Natural killer cell treated with Interleukin-12 subunit alpha and Interleukin-12 subunit beta and Interleukin-15 and Interleukin-18, amount 100 ng/mL, for 72 hours (primary cell): ENCODE data around the gene SLC13A4. TPM values are rescaled to one million over a fixed set of nuclear protein-coding genes. Genes with fewer than 3 reads are reported as not detected.

Experiments used
- ATAC-seq, 2 donors: fragments of 150-1000 bp; cut with Tn5 transposase in 1 of 2; sonication (Bioruptor Pico), chemical (Tn5 transposase) in 1 of 2; 2 replicates each; pipeline ENCODE4 v1.10.0; 2021
- DNase-seq: peaks from one replicate; pipeline ENCODE4 v3.0.0; 2022; ENCODE audit warnings: low spot score
- H3K27ac Mint-ChIP-seq, 2 donors: 1 replicate in 1 of 2; 2 replicates in 1 of 2; pipeline ENCODE4 v1.8.0; 2022; ENCODE audit warnings: mixed read lengths in 2 of 2, mild to moderate bottlenecking in 1 of 2, moderate library complexity in 1 of 2
- H3K27me3 Mint-ChIP-seq, 2 donors: 1 replicate in 1 of 2; 2 replicates in 1 of 2; pipeline ENCODE4 v1.8.0; 2022; ENCODE audit warnings: mixed read lengths in 2 of 2
- H3K36me3 Mint-ChIP-seq: one replicate; pipeline ENCODE4 v1.8.0; 2022; ENCODE audit warnings: mixed read lengths
- H3K4me1 Mint-ChIP-seq, 2 donors: 1 replicate in 1 of 2; 2 replicates in 1 of 2; pipeline ENCODE4 v1.8.0; 2022; ENCODE audit warnings: low read depth in 2 of 2, mixed read lengths in 2 of 2, mild to moderate bottlenecking in 1 of 2
- H3K4me3 Mint-ChIP-seq: one replicate; pipeline ENCODE4 v1.8.0; 2022; ENCODE audit warnings: mixed read lengths
- H3K9me3 Mint-ChIP-seq: 2 replicates; pipeline ENCODE4 v1.8.0; 2022; ENCODE audit warnings: mixed read lengths
- total RNA-seq, 2 donors: library from RNA; stranded (reverse); gene quantifications; one replicate each; pipeline ENCODE4 v1.2.3, GENCODE V29; 2022

The SLC13A4 gene
- total RNA-seq, 2 donors from 2014 or later, result not detected

DNA sequence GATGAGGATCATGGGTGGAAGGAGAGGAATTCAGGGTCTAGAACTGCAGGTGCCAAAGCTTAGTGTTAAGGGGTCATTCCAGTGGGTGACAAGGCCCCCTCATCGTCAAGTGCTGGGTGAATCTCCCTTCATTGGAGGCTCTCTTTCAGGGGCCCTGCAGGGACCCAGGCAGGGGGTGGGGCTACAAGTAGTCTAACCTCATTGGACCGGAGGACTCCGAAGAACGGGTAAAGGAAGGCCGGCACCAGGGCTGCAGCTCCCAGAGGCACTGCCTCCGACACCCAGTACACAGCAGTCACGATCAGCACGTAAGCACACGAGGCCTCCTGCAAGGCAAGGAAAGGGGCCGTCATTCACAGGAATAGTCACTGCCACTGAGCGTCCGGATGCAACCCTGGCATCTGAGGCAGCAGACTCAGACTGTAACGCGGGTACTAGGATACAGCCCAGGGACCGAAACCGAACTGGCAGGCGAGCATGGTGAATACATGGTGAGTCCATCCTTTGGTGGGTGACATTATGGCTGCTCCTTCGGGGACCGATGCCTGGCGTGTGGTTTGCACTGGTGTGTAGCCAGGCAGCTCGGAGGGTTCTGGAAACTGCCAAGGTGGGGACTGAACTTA is 6.7 kb downstream of the SLC13A4 start:
- DNase-seq, result no peak
- Mint-ChIP-seq H3K4me3 (no peak overlapping the region), H3K27me3 (peaks cover 17 to 36% of the 10 kb centered on the region in 2 donors)

GRCh38 chr7:135719688-135720087 is 8.3 kb downstream of the SLC13A4 start:
- ATAC-seq (no peak), DNase-seq (no peak)
- Mint-ChIP-seq H3K4me3 (no peak overlapping the region), H3K27ac (no peak overlapping the region), H3K27me3 (peaks cover 15 to 36% of the 10 kb centered on the region in 2 donors), H3K9me3 (no peaks in the 10 kb centered on the region), H3K36me3 (no peaks in the 10 kb centered on the region), H3K4me1 (no peaks in the 10 kb centered on the region)

More for the DNA sequence above, 6.7 kb downstream of the SLC13A4 start:
- H3K9me3 Mint-ChIP-seq, result no peaks in the 10 kb centered on the region
- H3K4me1 Mint-ChIP-seq, result no peaks in the 10 kb centered on the region
- no peak for ATAC-seq
- no peak overlapping the region for H3K27ac Mint-ChIP-seq
- H3K36me3 Mint-ChIP-seq, result no peaks in the 10 kb centered on the region

DNA sequence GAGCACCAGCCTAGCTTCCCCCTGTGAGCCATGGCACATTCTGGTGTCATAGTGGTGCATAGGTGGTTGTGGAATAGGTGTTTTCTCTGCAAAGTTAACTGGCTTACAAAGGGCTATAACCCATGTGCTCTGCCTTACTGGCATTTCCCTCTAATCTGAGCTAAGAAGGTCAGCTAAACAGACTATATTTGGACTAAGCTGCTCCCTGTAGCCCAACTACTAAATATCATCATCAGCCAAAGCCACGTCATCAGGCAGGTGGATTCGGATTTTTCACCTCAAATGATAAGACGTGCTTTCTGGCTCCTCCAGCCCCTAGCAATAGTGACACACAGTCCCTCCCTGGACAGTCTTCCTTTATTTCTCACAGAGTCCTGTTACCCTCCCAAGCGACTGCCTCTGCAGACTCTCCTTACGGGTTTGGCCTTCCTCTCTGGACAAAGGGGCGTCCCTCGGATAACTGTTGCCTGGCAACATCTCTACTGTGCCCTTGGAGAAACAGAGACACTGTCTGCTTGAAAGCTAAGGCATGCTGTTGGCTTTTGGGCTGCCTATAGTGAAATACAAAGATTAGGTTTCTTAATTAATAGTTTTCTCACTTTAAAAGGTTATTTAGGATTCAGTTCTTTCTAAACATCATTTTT is 9.1 kb downstream of the SLC13A4 start:
- no peak for DNase-seq
- no peaks in the 10 kb centered on the region for H3K4me1 Mint-ChIP-seq
- H3K27ac Mint-ChIP-seq, result no peak overlapping the region
- peaks cover 14 to 33% of the 10 kb centered on the region in 2 donors for H3K27me3 Mint-ChIP-seq
- no peaks in the 10 kb centered on the region for H3K36me3 Mint-ChIP-seq
- H3K9me3 Mint-ChIP-seq, result no peaks in the 10 kb centered on the region
- no peak for ATAC-seq
- no peak overlapping the region for H3K4me3 Mint-ChIP-seq

- no peaks in the 10 kb centered on the region for H3K36me3 Mint-ChIP-seq
- H3K9me3 Mint-ChIP-seq, result no peaks in the 10 kb centered on the region
- H3K4me3 Mint-ChIP-seq, result no peak overlapping the region
- no peak overlapping the region for H3K27ac Mint-ChIP-seq
- H3K27me3 Mint-ChIP-seq, result peaks cover 10 to 26% of the 10 kb centered on the region in 2 donors
- no peaks in the 10 kb centered on the region for H3K4me1 Mint-ChIP-seq
- ATAC-seq, result no peak
- no peak for DNase-seq
Observed at GRCh38 chr7:135718219-135718618, 9.8 kb downstream of the SLC13A4 start.

- Mint-ChIP-seq H3K36me3 (no peaks in the 10 kb centered on the region), H3K4me3 (no peak overlapping the region), H3K9me3 (no peaks in the 10 kb centered on the region)
Observed at GRCh38 chr7:135717693-135718092, 10.3 kb downstream of the SLC13A4 start.

GRCh38 chr7:135716677-135717238 is 11.2 kb downstream of the SLC13A4 start:
- Mint-ChIP-seq H3K27me3 (peaks cover 10 to 26% of the 10 kb centered on the region in 2 donors), H3K4me1 (no peaks in the 10 kb centered on the region), H3K4me3 (no peak overlapping the region), H3K27ac (no peak overlapping the region), H3K36me3 (no peaks in the 10 kb centered on the region), H3K9me3 (no peaks in the 10 kb centered on the region)
- DNase-seq, result no peak
- no peak for ATAC-seq

More at GRCh38 chr7:135717693-135718092, 10.3 kb downstream of the SLC13A4 start:
- Mint-ChIP-seq H3K27ac (no peak overlapping the region), H3K27me3 (peaks cover 10 to 26% of the 10 kb centered on the region in 2 donors), H3K4me1 (no peaks in the 10 kb centered on the region)
- DNase-seq, result no peak
- no peak for ATAC-seq

GRCh38 chr7:135715673-135716072 is 12.3 kb downstream of the SLC13A4 start:
- no peak for ATAC-seq
- DNase-seq, result no peak
- H3K27me3 Mint-ChIP-seq, result peaks cover 10 to 22% of the 10 kb centered on the region in 2 donors
- no peak overlapping the region for H3K27ac Mint-ChIP-seq
- H3K4me3 Mint-ChIP-seq, result no peak overlapping the region
- no peaks in the 10 kb centered on the region for H3K36me3 Mint-ChIP-seq
- no peaks in the 10 kb centered on the region for H3K9me3 Mint-ChIP-seq
- H3K4me1 Mint-ChIP-seq, result no peaks in the 10 kb centered on the region

- no peaks in the 10 kb centered on the region for H3K4me1 Mint-ChIP-seq
- no peaks in the 10 kb centered on the region for H3K36me3 Mint-ChIP-seq
- no peak overlapping the region for H3K4me3 Mint-ChIP-seq
- DNase-seq (no peak), ATAC-seq (peak; percentile 12 to 45)
- no peak overlapping the region for H3K27ac Mint-ChIP-seq
- peaks cover 10 to 16% of the 10 kb centered on the region in 2 donors for H3K27me3 Mint-ChIP-seq
- H3K9me3 Mint-ChIP-seq, result no peaks in the 10 kb centered on the region
Observed at GRCh38 chr7:135715055-135715522, 12.9 kb downstream of the SLC13A4 start.

DNA sequence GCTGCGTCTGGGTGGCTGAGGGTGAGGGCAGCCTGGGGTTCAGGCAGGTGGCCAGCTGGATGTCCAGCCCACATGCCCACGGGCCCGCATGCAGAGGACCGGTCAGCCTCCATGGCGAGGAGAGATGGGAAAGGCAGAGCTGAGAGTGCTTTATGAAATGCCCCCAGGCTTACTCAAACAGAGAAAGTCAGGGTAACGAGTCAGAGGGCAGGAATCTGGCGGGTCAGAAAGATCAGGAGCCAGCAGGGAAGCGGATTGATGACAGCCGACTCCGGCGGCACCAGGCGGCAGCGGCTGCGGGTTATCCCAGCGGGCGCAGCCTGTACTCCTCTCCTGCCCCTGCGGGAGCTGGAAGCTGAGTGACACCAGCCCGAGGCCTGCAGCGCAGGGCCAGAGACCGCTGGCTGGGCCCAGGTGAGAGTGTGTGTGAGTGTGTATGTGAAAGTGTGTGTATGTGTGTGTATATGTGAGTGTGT is 13.4 kb downstream of the SLC13A4 start:
- no peak for DNase-seq
- Mint-ChIP-seq H3K27me3 (peaks cover 7 to 11% of the 10 kb centered on the region in 2 donors), H3K4me3 (no peak overlapping the region), H3K9me3 (no peaks in the 10 kb centered on the region), H3K27ac (no peak overlapping the region), H3K36me3 (no peaks in the 10 kb centered on the region), H3K4me1 (no peaks in the 10 kb centered on the region)
- ATAC-seq, result peak in 1 of 2 donors; percentile 24

GRCh38 chr7:135713836-135714470 is 14.0 kb downstream of the SLC13A4 start:
- Mint-ChIP-seq H3K9me3 (no peaks in the 10 kb centered on the region), H3K4me3 (no peak overlapping the region), H3K36me3 (no peaks in the 10 kb centered on the region), H3K4me1 (no peaks in the 10 kb centered on the region), H3K27ac (no peak overlapping the region), H3K27me3 (peaks cover 6 to 8% of the 10 kb centered on the region in 2 donors)
- no peak for ATAC-seq
- DNase-seq, result no peak

- Mint-ChIP-seq H3K4me3 (no peak overlapping the region), H3K4me1 (no peaks in the 10 kb centered on the region), H3K27ac (no peak overlapping the region), H3K27me3 (no peaks in the 10 kb centered on the region), H3K9me3 (no peaks in the 10 kb centered on the region), H3K36me3 (no peaks in the 10 kb centered on the region)
- DNase-seq, result no peak
- ATAC-seq, result no peak
Observed at GRCh38 chr7:135712796-135713195, 15.2 kb downstream of the SLC13A4 start.

GRCh38 chr7:135712182-135712782 is 15.7 kb downstream of the SLC13A4 start:
- no peak overlapping the region for H3K4me3 Mint-ChIP-seq

DNA sequence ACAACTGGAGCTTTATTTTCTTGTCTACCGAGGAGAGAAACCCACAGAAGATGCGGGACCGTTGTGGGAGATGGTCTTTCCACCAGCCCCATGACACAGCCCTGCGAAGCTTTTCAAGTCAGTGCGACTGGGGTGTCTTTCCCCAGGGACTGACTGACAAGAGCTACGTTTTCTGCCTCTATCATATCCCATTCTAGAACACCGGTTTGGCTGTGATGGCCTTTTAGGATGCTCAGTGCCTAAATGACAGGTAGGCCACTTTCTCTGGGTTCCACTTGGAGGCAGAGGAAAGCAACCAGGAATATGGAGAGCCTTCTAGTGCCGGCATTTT is 16.9 kb downstream of the SLC13A4 start:
- Mint-ChIP-seq H3K4me1 (no peaks in the 10 kb centered on the region), H3K4me3 (no peak overlapping the region), H3K27me3 (no peaks in the 10 kb centered on the region), H3K9me3 (no peaks in the 10 kb centered on the region), H3K27ac (no peak overlapping the region), H3K36me3 (no peaks in the 10 kb centered on the region)
- no peak for DNase-seq
- no peak for ATAC-seq

More at GRCh38 chr7:135712182-135712782, 15.7 kb downstream of the SLC13A4 start:
- no peak for ATAC-seq
- Mint-ChIP-seq H3K4me1 (no peaks in the 10 kb centered on the region), H3K27ac (no peak overlapping the region), H3K36me3 (no peaks in the 10 kb centered on the region), H3K9me3 (no peaks in the 10 kb centered on the region), H3K27me3 (no peaks in the 10 kb centered on the region)
- DNase-seq, result no peak
